HEK293 (cell line): ENCODE data around the gene MDM4.

Source experiments
- CTCF ChIA-PET: fragments of 350-600 bp; formaldehyde crosslinking; extraction: SDS; loops from one replicate; lab custom pipeline; 2021; ENCODE audit warnings: antibody characterized with exemption; lab: Yijun Ruan, JAX
- POLR2A ChIA-PET: fragments of 300-600 bp; formaldehyde crosslinking; extraction: SDS; loops from one replicate; lab custom pipeline; 2020; ENCODE audit warnings: antibody characterized with exemption, inconsistent platforms; lab: Yijun Ruan, JAX
- H3K27ac ChIP-seq: fragments of 200-500 bp; sonication (Bioruptor generic); 2 replicates; pipeline ENCODE4 v1.5.1; 2014; ENCODE audit warnings: low read depth, low read length, control low read depth, inconsistent platforms; ENCODE audit errors: extremely low read depth
- H3K36me3 ChIP-seq, 2 experiments: fragments of 200-500 bp in 1 of 2; sonication (Bioruptor generic) in 1 of 2; 1 replicate in 1 of 2; 2 replicates in 1 of 2; pipeline ENCODE4 v1.5.1; 2014 to 2017; ENCODE audit warnings: inconsistent platforms in 2 of 2, low read length in 2 of 2; ENCODE audit not compliant: control insufficient read depth in 2 of 2, insufficient read depth in 1 of 2
- H3K4me1 ChIP-seq: fragments of 200-500 bp; sonication (Bioruptor generic); 2 replicates; pipeline ENCODE4 v1.5.1; 2014; ENCODE audit warnings: mild to moderate bottlenecking, low read length, inconsistent platforms; ENCODE audit not compliant: control insufficient read depth, insufficient read depth
- H3K4me3 ChIP-seq: 2 replicates; pipeline ENCODE4 v1.5.1; 2011; ENCODE audit warnings: low read depth, mild to moderate bottlenecking, control low read depth, low read length, moderate library complexity
- H3K9me3 ChIP-seq: fragments of 200-500 bp; sonication (Bioruptor generic); 2 replicates; pipeline ENCODE4 v1.5.1; 2014; ENCODE audit warnings: low read depth, low read length, inconsistent platforms; ENCODE audit not compliant: control insufficient read depth, insufficient read depth
- AEBP2 ChIP-seq: fragments of 450-650 bp; formaldehyde crosslinking; IDR thresholded peaks from 2 replicates; pipeline ENCODE4 v1.5.1; 2016; ENCODE audit warnings: missing biosample characterization, missing genetic modification characterization, borderline replicate concordance
- PRDM4 ChIP-seq: fragments of 450-650 bp; formaldehyde crosslinking; IDR thresholded peaks from 2 replicates; pipeline ENCODE4 v1.5.1; 2017; ENCODE audit warnings: missing biosample characterization, missing genetic modification characterization
- SCRT2 ChIP-seq: fragments of 450-650 bp; formaldehyde crosslinking; IDR thresholded peaks from 2 replicates; pipeline ENCODE4 v1.5.1; 2016; ENCODE audit warnings: missing biosample characterization, missing genetic modification characterization
- SETDB1 ChIP-seq: IDR thresholded peaks from one replicate; pipeline ENCODE4 v1.6.1; 2017; ENCODE audit warnings: mild to moderate bottlenecking, low read length, moderate library complexity, mixed read lengths; ENCODE audit not compliant: insufficient read length
- SP2 ChIP-seq: fragments of 450-650 bp; formaldehyde crosslinking; IDR thresholded peaks from 2 replicates; pipeline ENCODE4 v1.5.1; 2016; ENCODE audit warnings: missing biosample characterization, missing genetic modification characterization
- ZNF140 ChIP-seq: fragments of 450-650 bp; formaldehyde crosslinking; IDR thresholded peaks from 2 replicates; pipeline ENCODE4 v1.5.1; 2016; ENCODE audit warnings: missing biosample characterization, missing genetic modification characterization
- ZNF155 ChIP-seq: fragments of 450-650 bp; formaldehyde crosslinking; IDR thresholded peaks from 2 replicates; pipeline ENCODE4 v1.5.1; 2016; ENCODE audit warnings: missing biosample characterization, missing genetic modification characterization
- ZNF214 ChIP-seq: fragments of 450-650 bp; formaldehyde crosslinking; IDR thresholded peaks from 2 replicates; pipeline ENCODE4 v1.5.1; 2017; ENCODE audit warnings: missing biosample characterization, mild to moderate bottlenecking, missing genetic modification characterization, borderline replicate concordance
- ZNF223 ChIP-seq: fragments of 450-650 bp; formaldehyde crosslinking; IDR thresholded peaks from 2 replicates; pipeline ENCODE4 v1.5.1; 2016; ENCODE audit warnings: missing biosample characterization, missing genetic modification characterization
- ZNF23 ChIP-seq: fragments of 450-650 bp; formaldehyde crosslinking; IDR thresholded peaks from 2 replicates; pipeline ENCODE4 v1.5.1; 2016; ENCODE audit warnings: missing biosample characterization, missing genetic modification characterization, borderline replicate concordance
- ZNF274 ChIP-seq, 2 experiments: fragments of 200-500 bp in 1 of 2; fragments of 450-650 bp in 1 of 2; sonication (Bioruptor generic) in 1 of 2; formaldehyde crosslinking in 1 of 2; IDR thresholded peaks; 2 replicates each; pipeline versions ENCODE4 v1.5.1 to v1.6.1; 2014 to 2016; ENCODE audit warnings: borderline replicate concordance in 1 of 2, inconsistent platforms in 1 of 2, low read length in 1 of 2, missing biosample characterization in 1 of 2, missing genetic modification characterization in 1 of 2
- ZNF354C ChIP-seq: fragments of 450-650 bp; formaldehyde crosslinking; IDR thresholded peaks from 2 replicates; pipeline ENCODE4 v1.5.1; 2016; ENCODE audit warnings: missing biosample characterization, missing genetic modification characterization, low read depth, borderline replicate concordance
- ZNF610 ChIP-seq: fragments of 450-650 bp; formaldehyde crosslinking; IDR thresholded peaks from 2 replicates; pipeline ENCODE4 v1.5.1; 2016; ENCODE audit warnings: missing biosample characterization, missing genetic modification characterization, borderline replicate concordance
- ZNF658 ChIP-seq: fragments of 450-650 bp; formaldehyde crosslinking; IDR thresholded peaks from 2 replicates; pipeline ENCODE4; 2016; ENCODE audit warnings: missing biosample characterization, missing genetic modification characterization
- ZNF707 ChIP-seq: fragments of 450-650 bp; formaldehyde crosslinking; IDR thresholded peaks from 2 replicates; pipeline ENCODE4 v1.5.1; 2016; ENCODE audit warnings: missing biosample characterization, missing genetic modification characterization
- ZNF777 ChIP-seq: fragments of 450-650 bp; formaldehyde crosslinking; IDR thresholded peaks from 2 replicates; pipeline ENCODE4 v1.5.1; 2017; ENCODE audit warnings: missing biosample characterization, missing genetic modification characterization, borderline replicate concordance
- TF ChIP-seq, protein P1 (sequence below): fragments of 450-650 bp; formaldehyde crosslinking; IDR thresholded peaks from 2 replicates; pipeline ENCODE4 v1.5.1; 2016; ENCODE audit warnings: missing biosample characterization, missing genetic modification characterization

Gene MDM4

GRCh38 chr1:204468766-204469302, 47.4 kb upstream of the MDM4 start:
- Histone ChIP-seq H3K36me3 (no peaks in the 10 kb centered on the region), H3K4me3 (no peak overlapping the region), H3K27ac (no peak overlapping the region), H3K9me3 (no peaks in the 10 kb centered on the region)
- CTCF ChIA-PET, result no interaction called here
- TF ChIP-seq, protein P1, sequence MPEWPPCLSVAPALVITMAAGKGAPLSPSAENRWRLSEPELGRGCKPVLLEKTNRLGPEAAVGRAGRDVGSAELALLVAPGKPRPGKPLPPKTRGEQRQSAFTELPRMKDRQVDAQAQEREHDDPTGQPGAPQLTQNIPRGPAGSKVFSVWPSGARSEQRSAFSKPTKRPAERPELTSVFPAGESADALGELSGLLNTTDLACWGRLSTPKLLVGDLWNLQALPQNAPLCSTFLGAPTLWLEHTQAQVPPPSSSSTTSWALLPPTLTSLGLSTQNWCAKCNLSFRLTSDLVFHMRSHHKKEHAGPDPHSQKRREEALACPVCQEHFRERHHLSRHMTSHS (tag by site-specific recombination), result no peak
- TF ChIP-seq ZNF223 (tag by site-specific recombination) (no peak), SP2 (tag by site-specific recombination) (no peak), ZNF610 (tag by site-specific recombination) (no peak), AEBP2 (no peak), ZNF23 (tag by site-specific recombination) (no peak), ZNF354C (tag by site-specific recombination) (no peak), ZNF155 (tag by site-specific recombination) (no peak), ZNF214 (tag by site-specific recombination) (no peak), ZNF707 (tag by site-specific recombination) (no peak), PRDM4 (no peak)
- TF ChIP-seq, all 188 proteins: peak for 0
- no peaks in the 10 kb centered on the region for H3K4me1 ChIP-seq
- POLR2A ChIA-PET, result no interaction called here

DNA sequence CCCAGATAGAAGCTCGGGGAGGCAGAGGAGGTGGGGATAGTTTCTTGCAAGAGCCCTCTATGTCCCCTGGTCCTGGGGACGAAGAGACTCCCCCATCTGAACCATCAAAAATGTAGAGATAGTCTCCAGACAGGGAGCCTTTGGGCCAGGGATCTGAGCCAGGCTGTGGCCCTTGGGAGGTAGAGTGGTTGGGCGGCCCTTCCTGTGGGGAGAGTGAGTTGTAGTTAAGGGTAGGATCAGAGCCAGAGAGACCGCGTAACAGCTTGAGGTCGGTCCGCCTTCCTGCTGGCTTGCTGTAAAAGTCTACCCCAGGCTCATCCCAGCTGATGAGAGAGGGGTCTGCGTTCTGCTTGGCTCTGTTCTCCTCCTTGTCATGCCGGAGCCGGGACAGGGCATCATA, 46.9 kb upstream of the MDM4 start:
- no peaks in the 10 kb centered on the region for H3K9me3 ChIP-seq
- no peak overlapping the region for H3K4me3 ChIP-seq
- ChIA-PET POLR2A (no interaction called here), CTCF (no interaction called here)
- H3K27ac ChIP-seq, result no peak overlapping the region
- no peaks in the 10 kb centered on the region for H3K4me1 ChIP-seq
- H3K36me3 ChIP-seq, result no peaks in the 10 kb centered on the region
- no peak for TF ChIP-seq ZNF658 (tag by site-specific recombination)

DNA sequence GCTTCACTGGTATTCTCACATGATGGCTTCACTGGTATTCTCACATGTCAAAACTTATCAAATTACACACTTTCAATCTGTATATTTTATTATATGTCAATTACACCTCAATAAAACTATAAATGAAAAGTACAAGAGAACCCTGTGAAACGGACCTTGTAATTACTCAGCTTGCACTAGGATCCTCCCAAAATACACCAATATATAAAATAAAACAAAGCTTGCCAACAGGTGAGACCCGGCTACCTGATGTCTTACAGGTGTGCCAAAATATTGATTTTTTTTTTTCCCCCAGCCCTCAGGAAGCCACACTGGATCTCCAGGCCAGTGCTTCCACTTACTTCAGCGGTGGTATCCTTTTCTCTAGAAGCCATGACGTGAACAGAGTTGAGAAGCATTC, 44.5 kb upstream of the MDM4 start:
- TF ChIP-seq SETDB1 (no peak), ZNF155 (tag by site-specific recombination) (no peak), SCRT2 (tag by site-specific recombination) (peak; percentile 28; the same call in 1 of the 2 replicates), ZNF140 (tag by site-specific recombination) (no peak), ZNF274 (IDR thresholded peaks at IDR 0.05; ENCODE audit: low read length) (no peak), ZNF274 (tag by site-specific recombination; IDR thresholded peaks at IDR 0.05; ENCODE audit: borderline replicate concordance) (no peak), ZNF777 (tag by site-specific recombination) (no peak)
- H3K4me1 ChIP-seq, result no peaks in the 10 kb centered on the region; the same call in 1 of the 2 replicates
- CTCF ChIA-PET, result interaction anchor here (0.6 kb wide), 2 partner anchors 25 to 26 kb away, joined by 3 to 5 read pairs; no protein-coding TSS in a partner anchor
- no peak overlapping the region for H3K4me3 ChIP-seq
- H3K27ac ChIP-seq, result no peak overlapping the region
- no peaks in the 10 kb centered on the region for H3K9me3 ChIP-seq
- no peaks in the 10 kb centered on the region for H3K36me3 ChIP-seq
- POLR2A ChIA-PET, result no interaction called here
